Dermis blood vessel endothelial cell (primary cell): Measurements from ENCODE around the gene TOLLIP. TPM values are rescaled to one million over a fixed set of nuclear protein-coding genes. Genes with fewer than 3 reads are reported as not detected.
"Not testable (repeated sequence)": the region's sequence is repeated elsewhere in the genome, so short reads cannot be mapped to it uniquely, and the experiment has no call there.

Experiments used
- DNase-seq: peaks from one replicate; pipeline ENCODE4 v3.0.0; 2010
- total RNA-seq: library from RNA; depleted of rRNA; stranded (reverse); fragments of >200 nt; gene quantifications from 2 replicates; pipeline ENCODE4 v1.2.3, GENCODE V29; 2014

The TOLLIP gene
- total RNA-seq, 1 donor from 2014 or later = 24.8 TPM

DNA sequence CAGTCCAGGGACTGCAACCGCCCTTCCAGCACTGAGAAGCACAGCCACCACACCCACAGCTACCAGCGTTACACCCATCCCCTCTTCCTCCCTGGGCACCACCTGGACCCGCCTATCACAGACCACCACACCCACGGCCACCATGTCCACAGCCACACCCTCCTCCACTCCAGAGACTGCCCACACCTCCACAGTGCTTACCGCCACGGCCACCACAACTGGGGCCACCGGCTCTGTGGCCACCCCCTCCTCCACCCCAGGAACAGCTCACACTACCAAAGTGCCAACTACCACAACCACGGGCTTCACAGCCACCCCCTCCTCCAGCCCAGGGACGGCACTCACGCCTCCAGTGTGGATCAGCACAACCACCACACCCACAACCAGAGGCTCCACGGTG, 66.7 kb downstream of the TOLLIP start:
- DNase-seq = not testable (repeated sequence)

DNA sequence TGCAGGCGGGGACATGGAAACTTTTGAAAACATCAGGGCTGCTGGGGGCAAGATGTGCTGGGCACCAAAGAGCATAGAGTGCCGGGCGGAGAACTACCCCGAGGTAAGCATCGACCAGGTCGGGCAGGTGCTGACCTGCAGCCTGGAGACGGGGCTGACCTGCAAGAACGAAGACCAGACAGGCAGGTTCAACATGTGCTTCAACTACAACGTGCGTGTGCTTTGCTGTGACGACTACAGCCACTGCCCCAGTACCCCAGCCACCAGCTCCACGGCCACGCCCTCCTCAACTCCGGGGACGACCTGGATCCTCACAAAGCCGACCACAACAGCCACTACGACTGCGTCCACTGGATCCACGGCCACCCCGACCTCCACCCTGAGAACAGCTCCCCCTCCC, 67.1 kb downstream of the TOLLIP start:
- no peak for DNase-seq

DNA sequence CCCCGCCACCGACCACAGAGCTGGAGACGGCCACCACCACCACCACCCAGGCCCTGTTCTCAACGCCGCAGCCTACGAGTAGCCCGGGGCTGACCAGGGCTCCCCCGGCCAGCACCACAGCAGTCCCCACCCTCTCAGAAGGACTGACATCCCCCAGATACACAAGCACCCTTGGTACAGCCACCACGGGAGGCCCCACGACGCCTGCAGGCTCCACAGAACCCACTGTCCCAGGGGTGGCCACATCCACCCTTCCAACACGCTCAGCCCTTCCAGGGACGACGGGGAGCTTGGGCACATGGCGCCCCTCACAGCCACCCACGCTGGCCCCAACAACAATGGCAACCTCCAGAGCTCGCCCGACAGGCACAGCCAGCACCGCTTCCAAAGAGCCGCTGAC, 67.7 kb downstream of the TOLLIP start:
- no peak for DNase-seq

DNA sequence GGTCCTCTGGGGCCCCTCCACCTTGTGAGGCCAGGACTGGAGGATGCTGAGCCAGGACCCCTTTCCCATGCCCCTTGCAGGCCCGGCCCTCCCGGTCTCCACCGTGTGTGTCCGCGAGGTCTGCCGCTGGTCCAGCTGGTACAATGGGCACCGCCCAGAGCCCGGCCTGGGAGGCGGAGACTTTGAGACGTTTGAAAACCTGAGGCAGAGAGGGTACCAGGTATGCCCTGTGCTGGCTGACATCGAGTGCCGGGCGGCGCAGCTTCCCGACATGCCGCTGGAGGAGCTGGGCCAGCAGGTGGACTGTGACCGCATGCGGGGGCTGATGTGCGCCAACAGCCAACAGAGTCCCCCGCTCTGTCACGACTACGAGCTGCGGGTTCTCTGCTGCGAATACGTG, 68.7 kb downstream of the TOLLIP start:
- no peak for DNase-seq

DNA sequence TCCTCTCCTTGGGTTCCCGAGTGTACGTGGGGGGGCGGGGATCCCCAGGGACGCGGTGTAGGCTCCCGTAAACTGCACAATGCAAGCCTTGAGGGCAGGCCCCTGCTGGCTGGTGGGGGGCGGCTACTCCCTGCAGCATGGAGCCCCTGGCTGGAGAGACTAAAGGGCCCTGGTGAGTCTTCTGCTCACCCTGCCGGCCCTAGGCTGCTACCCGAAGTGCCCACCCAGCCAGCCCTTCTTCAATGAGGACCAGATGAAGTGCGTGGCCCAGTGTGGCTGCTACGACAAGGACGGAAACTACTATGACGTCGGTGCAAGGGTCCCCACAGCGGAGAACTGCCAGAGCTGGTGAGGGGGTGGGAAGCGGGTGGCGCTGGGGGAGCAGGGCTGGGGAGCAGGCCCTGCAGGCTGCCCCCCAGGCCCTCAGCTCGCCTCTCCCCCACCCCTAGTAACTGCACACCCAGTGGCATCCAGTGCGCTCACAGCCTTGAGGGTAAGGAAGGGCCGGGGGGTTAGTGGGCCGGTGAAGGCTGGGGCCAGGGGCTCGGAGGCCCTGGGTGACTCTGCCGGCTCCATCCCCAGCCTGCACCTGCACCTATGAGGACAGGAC, 69.7 kb downstream of the TOLLIP start:
- no peak for DNase-seq

DNA sequence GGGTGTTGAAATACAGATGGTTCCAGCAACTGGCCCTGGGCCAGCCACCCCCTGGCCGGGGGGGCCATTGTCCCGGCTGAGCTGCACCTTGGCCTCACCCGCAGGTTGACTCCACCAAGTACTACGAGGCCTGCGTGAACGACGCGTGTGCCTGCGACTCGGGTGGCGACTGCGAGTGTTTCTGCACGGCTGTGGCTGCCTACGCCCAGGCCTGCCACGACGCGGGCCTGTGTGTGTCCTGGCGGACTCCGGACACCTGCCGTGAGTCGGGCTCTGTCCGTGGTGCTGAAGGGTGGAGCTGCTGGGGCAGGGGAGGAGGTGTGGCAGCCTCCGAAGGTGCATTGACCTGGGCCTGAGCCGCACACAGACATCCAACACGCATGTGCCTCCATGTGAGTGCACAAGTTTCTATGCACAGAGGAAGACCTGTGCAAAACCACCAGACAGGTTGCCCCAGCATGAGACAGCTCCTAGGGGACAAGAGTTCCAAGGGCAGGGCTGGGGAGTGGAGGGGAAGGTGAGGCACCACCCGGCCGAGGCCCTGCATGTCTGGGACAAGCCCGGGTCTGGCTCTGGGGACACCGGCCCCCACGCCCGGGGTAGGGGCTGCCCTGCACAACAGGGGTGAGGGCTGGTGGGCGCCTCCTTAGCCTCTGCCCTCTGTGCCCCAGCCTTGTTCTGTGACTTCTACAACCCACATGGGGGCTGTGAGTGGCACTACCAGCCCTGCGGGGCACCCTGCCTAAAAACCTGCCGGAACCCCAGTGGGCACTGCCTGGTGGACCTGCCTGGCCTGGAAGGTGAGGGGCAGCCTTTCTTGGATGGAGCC, 70.5 kb downstream of the TOLLIP start:
- no peak for DNase-seq

DNA sequence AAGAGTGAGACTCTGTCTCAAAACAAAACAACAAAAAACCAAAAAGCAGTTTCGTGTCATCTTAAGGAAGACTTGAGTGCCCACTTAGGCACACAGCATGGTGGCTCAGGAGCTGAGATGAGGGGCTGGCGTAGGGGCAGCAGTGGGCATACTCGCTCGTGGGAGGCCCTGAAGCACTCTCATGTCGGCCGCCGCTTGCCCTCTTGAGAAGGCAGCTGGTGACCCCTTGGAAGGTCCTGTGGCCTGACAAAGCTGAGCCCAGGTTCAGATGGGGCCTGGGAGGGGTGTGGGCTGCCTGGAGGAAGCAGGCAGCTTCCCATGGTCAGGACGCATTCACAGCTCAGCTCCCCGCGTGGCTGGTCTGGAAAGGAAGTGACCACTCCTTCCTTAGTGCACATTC, 71.6 kb downstream of the TOLLIP start:
- DNase-seq = no peak

DNA sequence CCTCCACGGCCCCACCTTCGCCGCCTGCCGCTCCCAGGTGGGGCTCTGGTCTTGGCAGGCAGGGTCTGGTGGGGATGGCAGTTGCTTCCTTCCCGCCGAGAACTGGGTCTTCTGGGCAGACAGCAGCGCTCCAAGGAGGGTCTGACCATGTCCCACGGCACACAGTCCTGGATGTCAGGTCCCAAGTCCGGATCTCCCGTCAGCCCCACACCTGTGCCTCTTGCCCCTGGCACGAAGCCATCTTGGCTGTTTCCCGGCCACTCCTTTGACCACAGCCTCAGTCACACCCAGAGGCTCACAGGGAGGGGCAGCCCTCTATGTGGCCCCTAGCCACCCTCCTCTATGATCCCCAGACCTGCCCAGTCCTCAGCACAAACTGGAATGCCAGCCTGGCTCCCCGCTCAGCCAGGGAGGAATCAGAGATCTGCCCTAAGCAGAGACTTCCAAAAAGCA, 72.3 kb downstream of the TOLLIP start:
- DNase-seq = no peak

DNA sequence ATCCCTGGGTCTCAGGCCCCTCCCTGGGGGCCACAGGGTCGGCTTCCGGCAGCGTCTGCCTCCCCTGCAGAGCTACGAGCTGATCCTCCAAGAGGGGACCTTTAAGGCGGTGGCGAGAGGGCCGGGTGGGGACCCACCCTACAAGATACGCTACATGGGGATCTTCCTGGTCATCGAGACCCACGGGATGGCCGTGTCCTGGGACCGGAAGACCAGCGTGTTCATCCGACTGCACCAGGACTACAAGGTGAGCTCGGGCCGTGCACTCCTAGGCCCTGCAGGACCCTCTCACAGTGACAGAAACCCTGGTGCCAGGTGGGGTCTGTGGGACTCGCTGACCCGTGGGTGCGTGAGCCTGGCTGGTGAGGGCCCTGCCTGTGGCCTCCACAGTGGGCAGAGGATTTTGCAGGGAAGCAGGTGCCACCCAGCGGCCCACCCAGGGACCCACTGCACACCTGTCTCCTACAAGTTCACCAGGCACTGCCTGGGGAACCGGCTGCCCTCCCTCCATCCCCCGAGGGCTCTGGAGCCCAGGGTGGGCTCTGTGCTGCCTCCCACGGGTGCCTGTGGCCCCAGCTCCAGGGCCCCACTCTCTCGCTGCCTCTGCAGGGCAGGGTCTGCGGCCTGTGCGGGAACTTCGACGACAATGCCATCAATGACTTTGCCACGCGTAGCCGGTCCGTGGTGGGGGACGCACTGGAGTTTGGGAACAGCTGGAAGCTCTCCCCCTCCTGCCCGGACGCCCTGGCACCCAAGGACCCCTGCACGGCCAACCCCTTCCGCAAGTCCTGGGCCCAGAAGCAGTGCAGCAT, 72.9 kb downstream of the TOLLIP start:
- no peak for DNase-seq

DNA sequence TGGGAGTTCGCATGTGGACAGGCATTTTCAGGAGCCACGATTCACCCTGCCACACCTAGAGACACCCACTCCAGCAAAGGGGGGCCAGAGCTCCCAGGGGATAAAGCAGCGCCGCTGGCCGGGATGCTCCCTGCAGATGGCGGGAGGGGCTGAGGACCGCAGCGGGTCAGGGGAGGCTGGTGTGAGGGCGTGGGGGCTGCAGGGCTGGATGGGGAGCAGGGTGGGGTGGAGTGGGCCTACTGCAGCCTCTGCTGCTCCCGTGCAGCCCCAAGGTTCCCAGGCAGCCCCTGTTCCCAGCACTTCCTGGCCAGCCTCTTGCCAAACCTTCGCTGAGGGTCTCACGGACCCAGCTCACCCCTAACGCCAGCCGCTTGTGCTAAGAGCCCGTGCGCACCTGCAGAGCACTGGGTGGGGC, 73.5 kb downstream of the TOLLIP start:
- no peak for DNase-seq

DNA sequence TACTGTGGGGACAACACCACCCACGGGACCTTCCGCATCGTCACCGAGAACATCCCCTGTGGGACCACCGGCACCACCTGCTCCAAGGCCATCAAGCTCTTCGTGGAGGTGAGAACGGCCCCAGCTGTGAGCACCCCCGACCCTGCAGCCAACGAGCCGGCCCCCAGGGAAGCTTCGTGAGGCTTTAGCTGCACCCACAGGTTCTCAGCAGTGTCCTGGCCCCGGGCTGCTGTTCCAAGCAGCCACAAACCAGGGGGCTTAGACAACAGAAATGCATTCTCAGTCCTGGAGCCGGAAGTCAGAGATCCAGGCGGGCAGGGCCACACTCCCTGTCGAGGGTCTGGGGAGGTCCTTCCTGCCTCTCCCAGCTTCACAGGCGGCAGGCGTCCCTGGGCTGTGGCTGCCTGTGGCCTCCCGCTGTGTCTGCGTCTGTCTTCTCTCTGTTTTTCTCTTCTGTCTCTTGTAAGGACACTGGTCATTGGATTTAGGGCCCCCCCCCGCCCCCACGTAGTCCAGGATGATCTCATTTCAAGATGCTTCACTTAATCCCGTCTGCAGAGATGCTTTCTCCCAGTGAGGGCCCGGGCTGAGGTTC, 74.0 kb downstream of the TOLLIP start:
- DNase-seq = no peak

DNA sequence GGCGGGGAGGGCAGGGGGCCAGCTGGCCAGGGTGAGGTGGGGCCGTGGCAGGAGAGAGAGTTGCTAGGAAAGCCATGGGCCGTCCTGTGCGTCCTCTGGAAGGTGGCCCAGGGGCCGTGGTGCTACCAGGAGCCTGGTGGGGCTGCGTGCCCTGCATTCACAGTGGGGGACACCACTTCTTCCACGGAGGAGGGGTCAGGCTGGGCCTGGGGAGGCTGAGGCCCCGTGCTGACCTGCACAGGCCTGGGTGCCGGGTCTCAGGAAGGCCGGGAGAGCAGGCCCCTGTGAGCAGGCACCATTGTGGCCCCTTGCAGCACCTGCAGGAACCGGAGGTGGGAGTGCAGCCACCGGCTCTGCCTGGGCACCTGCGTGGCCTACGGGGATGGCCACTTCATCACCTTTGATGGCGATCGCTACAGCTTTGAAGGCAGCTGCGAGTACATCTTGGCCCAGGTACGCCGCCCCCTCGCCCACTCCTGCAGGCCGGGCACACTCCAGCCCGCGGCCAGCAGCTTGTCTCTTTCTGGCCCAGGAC, 74.6 kb downstream of the TOLLIP start:
- DNase-seq = no peak

DNA sequence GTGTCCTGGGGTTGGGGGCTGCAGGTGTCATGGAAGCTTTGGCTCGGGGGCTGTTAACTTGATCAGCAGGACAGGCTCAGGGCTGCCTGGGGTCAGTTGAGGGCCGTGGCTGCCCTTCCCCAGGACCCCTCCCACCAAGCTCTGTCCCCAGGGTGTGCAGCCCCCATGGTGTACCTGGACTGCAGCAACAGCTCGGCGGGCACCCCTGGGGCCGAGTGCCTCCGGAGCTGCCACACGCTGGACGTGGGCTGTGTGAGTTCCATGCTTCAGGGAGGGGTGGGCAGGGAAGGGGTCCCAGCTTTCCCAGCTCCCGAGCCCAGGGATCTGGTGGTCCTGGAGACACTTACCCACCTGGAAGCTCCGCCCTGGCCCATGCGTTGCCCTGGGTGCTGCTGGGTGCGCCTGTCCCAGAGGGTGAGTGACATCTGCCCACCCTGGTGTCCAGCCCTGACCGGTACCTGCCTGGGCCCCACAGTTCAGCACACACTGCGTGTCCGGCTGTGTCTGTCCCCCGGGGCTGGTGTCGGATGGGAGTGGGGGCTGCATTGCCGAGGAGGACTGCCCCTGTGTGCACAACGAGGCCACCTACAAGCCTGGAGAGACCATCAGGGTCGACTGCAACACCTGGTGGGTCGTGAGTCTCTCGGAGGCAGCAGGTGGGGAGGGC, 75.2 kb downstream of the TOLLIP start:
- no peak for DNase-seq

DNA sequence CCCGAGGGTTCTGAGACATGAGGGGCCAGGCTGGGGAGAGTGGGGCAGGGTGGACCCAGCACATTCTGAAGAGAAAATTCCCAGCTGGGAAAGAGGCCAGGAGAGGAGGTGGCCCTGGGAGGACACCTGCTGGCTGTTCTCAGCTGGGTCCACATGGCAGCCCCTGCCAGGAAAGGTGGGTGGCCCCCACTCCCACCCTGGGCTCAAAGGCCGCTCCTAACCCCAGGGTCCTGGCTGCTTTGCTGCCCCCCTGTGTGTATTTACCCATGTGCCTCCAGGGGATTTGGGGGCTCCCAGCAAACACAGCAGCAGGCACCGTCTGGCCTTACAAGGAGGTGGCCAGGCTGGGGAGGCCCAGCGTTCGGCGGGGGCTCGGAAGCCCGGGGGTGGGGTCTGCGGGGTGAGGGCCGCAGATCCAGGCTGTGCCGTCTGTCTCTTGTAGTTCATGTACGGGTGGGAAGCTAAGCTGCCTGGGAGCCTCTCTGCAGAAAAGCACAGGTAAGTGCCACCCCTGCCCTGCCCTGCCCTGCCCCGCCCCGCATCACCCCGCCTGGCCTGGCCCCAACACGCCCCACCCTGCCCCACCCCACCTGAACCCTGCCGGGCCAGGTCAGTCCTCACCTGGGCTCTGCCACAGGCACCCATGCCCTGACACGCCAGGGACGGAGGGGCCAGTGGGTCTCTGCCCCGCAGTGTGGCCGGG, 75.9 kb downstream of the TOLLIP start:
- no peak for DNase-seq

DNA sequence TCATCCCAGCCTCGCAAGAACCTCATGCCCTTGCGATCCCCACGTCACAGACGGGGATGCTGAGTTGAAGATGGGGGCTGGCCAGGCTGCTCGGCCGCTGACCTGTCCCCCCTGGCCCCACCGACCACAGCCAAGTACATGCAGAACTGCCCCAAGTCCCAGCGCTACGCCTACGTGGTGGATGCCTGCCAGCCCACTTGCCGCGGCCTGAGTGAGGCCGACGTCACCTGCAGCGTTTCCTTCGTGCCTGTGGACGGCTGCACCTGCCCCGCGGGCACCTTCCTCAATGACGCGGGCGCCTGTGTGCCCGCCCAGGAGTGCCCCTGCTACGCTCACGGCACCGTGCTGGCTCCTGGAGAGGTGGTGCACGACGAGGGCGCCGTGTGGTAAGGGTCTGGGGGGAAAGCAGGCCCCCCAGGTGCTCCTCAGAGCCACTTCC, 76.5 kb downstream of the TOLLIP start:
- DNase-seq = no peak

DNA sequence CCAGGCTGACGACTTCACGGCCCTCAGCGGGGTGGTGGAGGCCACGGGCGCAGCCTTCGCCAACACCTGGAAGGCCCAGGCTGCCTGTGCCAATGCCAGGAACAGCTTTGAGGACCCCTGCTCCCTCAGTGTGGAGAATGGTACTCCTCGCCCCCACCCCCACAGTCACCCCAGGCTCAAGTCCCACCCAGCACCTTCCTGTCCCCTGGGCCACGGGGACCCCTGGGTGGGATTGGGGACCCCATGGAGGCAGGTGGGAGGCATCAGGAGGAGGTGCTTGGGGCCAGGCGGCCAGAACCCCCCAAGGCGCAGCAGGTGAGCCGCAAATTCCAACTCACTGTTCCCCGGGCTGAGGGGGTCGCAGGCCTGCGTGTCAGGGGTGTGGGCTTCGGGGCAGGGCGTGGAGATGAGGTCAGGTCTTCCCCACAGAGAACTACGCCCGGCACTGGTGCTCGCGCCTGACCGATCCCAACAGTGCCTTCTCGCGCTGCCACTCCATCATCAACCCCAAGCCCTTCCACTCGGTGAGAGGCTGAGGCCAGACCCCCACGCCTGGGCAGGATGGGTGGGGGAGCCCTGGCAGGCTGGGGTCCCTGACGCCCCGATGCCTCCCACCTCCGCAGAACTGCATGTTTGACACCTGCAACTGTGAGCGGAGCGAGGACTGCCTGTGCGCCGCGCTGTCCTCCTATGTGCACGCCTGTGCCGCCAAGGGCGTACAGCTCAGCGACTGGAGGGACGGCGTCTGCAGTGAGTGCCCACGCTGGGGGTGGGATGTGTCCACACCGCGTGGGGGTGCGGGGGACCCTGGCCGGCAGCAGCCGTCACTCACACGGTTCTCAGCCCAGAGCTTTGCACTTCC, 77.2 kb downstream of the TOLLIP start:
- DNase-seq = no peak

DNA sequence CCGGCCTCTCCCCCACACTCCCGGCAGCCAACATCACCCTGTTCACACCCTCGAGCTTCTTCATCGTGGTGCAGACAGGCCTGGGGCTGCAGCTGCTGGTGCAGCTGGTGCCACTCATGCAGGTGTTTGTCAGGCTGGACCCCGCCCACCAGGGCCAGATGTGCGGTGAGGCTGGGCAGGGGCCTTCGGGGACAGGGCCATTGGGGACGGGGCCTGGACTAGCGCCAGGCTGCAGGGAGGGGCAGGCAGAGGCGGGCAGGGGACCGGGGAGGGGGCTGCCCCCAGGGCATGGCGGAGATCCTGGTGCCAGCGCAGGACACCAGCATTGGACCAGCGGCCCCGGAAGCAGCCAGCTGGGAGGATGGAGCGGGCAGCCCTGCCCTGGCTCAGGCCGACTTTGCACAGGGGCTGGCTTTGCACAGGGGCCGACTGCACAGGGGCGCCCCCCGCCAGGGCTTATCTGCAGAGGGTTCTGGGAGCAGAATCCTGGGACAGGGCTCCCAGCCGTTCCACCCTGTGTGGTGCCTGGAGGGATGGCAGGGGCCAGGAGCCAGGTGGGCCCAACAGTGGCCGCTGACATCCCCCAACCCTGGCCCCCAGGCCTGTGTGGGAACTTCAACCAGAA, 77.9 kb downstream of the TOLLIP start:
- no peak for DNase-seq

DNA sequence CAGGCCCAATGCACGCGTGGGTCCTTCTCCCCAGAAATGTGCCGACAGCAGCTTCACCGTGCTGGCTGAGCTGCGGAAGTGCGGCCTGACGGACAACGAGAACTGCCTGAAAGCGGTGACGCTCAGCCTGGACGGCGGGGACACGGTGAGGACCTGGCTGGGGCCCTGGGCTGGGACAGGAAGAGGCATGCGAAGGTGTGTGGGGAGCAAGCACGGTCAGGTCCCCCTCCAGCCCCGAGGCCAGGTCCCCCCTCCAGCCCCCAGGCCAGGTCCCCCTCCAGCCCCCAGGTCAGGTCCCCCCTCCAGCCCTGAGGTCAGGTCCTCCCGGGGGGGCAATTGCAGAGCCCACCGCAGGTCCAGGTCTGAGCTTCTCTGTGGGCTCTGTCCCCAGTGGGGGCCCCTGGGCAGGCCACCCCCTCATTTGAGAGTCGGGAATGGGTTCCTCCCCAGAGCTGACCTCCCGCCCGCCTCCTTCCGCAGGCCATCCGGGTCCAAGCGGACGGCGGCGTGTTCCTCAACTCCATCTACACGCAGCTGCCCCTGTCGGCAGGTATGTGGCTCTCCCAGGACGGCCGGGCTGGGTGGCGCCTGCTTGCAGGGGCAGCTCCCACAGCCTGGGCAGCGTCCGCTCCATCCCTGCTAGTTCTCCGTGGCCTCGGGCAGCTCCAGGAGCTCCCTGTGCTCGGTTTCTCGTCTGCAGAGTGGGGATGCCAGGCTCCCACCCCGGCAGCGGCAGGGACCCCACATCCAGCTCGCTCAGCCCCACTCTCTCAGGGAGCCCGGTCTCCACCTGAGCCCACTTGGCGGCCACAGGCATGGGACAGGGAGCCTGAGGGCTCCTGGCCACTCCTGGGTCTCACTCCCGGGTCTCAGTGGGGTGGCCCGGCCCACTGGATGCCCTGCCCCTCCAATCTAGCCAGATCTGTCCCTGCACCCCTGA, 78.7 kb downstream of the TOLLIP start:
- DNase-seq = no peak

DNA sequence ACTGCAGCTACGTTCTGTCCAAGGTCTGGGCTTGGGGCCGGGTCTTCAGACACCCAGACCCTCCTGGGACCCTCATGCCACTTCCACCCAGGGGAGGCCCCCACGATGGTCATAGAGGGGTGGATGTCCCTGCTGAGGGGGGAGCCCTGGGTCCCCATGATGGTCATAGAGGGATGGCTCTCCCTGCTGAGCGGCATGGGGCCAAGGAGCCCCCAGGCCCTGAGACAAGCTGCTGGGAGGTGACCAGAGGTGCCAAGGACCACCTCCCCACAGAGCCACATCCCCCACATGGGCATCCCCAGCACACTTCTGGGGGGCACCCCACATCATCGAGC, 79.3 kb downstream of the TOLLIP start:
- DNase-seq = no peak
